Stimulated activated CD4-positive, alpha-beta T cell treated with anti-CD3 and anti-CD28 coated beads, Interleukin-4, amount 100 ng/mL, for 24 hours (primary cell): ENCODE data around the gene SUCLG2.
"Not testable (repeated sequence)": the region's sequence is repeated elsewhere in the genome, so short reads cannot be mapped to it uniquely, and the experiment has no call there.

ENCODE experiments used
- DNase-seq: peaks from one replicate; pipeline ENCODE4 v3.0.0-alpha.2; 2020

The SUCLG2 gene

DNA sequence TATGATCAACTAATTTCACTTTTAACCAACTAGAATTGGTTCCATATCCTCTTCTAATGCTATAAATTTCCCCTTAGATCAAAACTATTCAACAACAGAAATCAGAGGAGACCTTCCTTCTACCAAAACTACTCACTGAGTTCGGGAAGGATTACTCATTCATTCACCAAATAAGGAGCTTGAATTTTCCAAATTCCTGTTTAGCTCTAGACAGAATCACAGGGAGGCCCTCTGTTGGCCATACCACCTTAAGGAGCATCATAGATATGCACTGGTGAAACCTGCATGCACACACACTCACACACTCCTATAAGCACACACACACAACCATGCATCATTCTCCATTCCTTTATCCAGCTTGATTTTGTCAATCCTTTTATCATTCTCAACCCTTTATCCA is 49.0 kb downstream of the SUCLG2 start:
- no peak for DNase-seq

DNA sequence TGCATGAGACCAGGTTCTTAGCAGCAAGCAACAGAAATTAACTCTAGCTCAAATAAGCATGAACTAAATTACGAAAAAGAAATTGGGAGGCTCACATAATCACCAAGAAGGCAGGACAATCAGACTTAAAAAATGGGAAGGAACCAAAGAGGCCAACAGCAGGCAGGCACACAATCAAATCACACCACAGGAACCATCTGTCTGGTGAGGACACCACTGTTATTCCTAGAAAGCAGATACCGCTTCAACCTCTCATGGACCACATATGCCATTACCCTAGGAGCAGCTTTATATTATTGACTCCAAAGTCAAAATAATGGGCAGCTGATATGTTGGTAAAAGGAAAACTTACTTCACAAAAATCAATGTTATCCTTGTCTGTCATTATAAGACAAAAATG is 51.6 kb downstream of the SUCLG2 start:
- DNase-seq = no peak

DNA sequence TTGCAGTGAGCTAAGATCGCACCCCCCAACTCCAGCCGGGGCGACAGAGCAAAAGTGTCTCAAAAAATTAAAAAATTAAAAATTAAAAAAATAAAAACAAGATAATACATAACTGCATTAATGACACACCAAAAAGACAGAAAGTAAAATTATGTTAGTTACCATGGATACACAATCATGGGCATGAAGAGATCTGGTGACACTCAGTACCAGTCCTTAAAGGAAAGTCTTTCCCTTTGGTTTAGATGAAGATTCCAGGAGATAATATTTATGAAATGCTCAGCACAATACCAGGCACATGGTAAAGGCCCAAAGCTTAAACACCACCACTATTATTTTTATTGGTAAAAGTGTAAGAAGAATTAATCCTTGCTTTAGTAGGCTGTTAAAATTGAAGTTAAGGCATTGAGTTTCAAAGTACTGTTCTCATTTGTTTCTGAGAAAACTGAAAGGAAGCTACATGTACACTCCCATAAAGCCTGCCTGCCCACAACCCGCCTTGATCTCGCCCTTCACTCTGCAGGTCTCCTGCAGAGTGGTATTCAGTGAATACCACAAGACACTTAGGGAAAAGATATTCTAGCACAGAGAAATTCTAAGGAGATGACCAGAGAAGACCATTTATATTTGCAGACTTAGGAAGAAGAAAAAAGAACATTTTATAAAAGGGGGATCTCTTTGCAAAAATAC is 52.3 kb downstream of the SUCLG2 start:
- DNase-seq = no peak

- DNase-seq = no peak
Measured at GRCh38 chr3:67601385-67601784, 53.0 kb downstream of the SUCLG2 start.

DNA sequence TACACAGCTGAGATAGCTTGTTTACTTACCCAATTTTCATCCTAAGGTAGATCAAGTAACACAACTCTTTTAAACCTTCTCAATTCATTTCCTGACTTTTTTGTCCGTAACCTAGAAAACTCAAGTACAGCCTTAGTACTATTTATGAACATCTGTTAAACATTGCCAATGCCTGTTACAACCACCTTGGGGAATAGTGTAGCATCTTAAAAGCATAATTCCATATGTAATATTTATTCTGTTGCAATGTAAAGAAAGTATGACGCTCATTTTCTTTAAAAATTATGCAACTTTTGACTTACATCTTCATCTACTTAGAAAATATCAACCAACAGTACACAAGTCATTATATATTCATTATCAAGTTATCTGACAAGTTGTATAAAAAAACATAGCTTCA is 54.6 kb downstream of the SUCLG2 start:
- DNase-seq = no peak

- DNase-seq = no peak
Measured at GRCh38 chr3:67598814-67599556, 55.4 kb downstream of the SUCLG2 start.

DNA sequence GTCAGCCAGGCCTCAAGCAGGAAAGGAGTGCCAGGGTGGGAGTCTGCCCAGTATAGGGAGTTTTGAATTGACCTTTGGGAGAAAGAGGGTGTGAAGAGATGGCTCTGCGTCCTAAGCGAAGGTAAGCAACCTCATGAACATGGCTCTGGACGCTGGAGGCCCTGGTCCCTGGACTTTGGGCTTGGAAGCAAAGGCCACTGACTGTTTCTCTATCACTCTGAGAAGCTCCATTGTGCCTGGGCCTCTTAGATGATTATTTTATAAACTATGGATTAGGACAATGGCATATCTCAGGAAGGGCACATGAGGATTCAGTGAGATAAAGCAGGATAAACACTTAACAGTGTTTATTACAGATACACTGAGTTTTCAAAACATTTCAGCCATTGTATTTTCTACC is 59.0 kb downstream of the SUCLG2 start:
- DNase-seq = no peak

- DNase-seq = no peak
Measured at GRCh38 chr3:67593761-67594234, 60.6 kb downstream of the SUCLG2 start.

GRCh38 chr3:67592057-67592456 is 62.4 kb downstream of the SUCLG2 start:
- no peak for DNase-seq

DNA sequence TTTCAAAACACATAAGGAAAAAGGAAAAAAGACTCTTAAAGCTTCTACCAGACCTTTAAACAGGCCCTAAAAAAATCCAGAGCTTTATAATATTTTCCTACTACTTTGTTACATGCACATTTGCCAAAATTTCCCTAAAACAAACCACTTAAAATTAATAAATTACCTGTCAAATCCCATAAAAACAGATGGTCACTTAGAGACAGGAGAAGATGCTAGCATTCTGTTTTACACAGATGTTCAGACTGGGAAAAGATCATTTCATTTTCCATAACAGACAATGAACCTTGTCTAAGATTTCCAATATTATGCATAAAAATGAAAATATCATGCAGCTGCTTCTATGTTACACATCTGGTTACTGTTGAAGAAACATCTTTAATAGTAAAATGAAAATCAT is 66.6 kb downstream of the SUCLG2 start:
- no peak for DNase-seq

DNA sequence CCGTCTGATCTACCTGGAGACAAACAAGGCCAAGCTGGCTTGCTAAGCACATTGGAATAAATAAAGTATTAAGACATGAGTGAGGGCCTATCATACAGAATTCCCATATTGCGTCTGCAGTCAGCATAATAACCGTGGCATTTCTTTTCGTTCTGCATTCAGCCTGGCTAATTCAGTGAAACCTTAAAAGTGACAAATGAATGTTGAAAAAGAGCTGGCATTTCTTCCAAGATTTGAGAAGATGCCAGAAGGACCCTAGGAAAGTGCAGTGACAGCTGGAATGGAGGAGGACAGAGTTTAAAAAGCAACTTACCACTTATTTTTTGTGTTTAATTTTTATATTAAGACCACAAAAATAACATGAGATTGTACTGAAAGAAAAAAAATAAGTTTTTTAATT is 67.1 kb downstream of the SUCLG2 start:
- no peak for DNase-seq

GRCh38 chr3:67584608-67585007 is 69.8 kb downstream of the SUCLG2 start:
- DNase-seq = not testable (repeated sequence)

- DNase-seq = no peak
Measured at GRCh38 chr3:67580430-67581000, 73.9 kb downstream of the SUCLG2 start.

GRCh38 chr3:67578416-67578815 is 76.0 kb downstream of the SUCLG2 start:
- no peak for DNase-seq

- no peak for DNase-seq
Measured at GRCh38 chr3:67576441-67576840, 78.0 kb downstream of the SUCLG2 start.

DNA sequence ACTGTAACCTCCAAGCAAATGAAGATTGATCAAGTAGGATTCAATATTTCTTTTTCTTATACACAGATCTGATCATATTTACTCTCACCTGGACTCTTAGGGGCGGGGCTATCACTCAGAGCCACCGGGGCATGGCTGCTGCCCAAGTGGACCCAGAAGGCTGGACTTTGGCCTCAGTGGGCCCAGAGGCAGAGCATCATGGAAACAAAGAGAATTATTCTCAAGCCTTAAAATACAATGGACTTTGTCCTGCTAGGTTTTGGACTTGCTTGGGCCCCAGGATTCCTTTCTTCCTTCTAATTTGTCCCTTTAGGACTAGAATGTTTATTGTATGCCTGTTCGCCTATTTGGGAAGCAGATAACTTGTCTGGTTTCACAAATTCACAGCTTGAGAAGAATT is 85.1 kb downstream of the SUCLG2 start:
- DNase-seq = no peak

DNA sequence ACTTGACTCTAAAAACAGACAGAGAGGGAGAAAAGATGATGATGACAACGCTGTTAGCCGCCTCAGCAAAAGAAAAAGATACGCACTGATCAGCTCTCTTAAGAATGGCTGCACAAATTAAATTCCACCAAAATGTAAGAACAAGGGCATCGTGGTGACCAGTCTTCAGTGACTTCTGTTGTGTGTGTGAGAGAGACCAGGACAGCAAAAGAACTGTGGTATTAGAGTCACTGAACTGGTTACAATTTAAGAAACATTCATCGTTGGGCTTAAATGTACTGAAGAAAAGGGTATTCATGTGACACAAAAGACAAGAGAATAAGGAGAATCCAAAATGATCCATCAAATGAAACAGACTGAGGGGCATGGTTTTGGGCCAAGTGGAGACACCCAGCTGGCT is 86.5 kb downstream of the SUCLG2 start:
- no peak for DNase-seq

GRCh38 chr3:67564973-67565372 is 89.4 kb downstream of the SUCLG2 start:
- DNase-seq = no peak

- DNase-seq = no peak
Measured at GRCh38 chr3:67564008-67564407, 90.4 kb downstream of the SUCLG2 start.

DNA sequence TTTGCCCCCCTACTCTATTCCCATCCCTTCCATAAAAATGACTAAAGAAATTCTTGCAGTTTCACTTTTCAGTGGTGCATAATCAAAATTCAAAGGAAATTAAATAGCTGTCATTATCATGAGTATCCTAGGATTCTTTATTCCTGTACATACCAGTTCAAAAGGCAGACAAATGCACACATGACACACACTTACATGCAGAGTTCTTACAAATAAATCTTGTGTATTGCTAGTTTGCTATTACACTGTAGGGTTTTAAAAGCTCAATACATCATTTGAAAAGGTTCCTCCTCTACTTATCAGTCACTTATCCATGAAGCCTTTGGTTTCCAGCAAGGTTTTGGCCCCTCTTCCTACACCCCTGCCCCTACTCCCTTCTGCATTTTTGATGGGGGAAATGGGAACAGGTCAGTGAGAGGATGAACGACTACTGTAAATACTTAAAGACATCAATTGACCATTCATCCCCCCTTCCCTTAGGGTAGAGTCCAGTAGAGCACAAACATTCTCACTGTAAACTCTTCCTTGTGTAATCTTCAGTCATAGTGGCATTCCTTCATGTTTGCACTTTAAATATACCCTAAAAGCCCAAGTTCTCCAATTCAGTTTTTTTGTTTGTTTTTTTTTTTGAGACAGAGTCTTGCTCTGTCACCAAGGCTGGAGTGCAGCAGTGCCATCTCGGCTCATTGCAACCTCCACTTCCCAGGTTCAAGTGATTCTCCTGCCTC is 92.6 kb downstream of the SUCLG2 start:
- no peak for DNase-seq

- no peak for DNase-seq
Measured at GRCh38 chr3:67561266-67561665, 93.1 kb downstream of the SUCLG2 start.

GRCh38 chr3:67559029-67559605 is 95.3 kb downstream of the SUCLG2 start:
- DNase-seq = no peak

GRCh38 chr3:67558426-67558825 is 96.0 kb downstream of the SUCLG2 start:
- no peak for DNase-seq
